SK-N-MC (cell line): ENCODE measurements around the gene IFI27L2.

ENCODE experiments used
- EZH2 ChIP-seq: fragments of 200-600 bp; sonication (generic); IDR thresholded peaks from one replicate; pipeline ENCODE4 v1.6.1; 2017; ENCODE audit warnings: antibody characterized with exemption
- FOXP2 ChIP-seq: optimal IDR thresholded peaks from 2 replicates; pipeline ENCODE3; 2011; ENCODE audit warnings: mild to moderate bottlenecking, moderate library complexity; ENCODE audit not compliant: insufficient read depth; ENCODE audit errors: extremely low read length, control extremely low read depth
- POLR2AphosphoS5 ChIP-seq: IDR thresholded peaks from 2 replicates; pipeline ENCODE4 v1.6.1; 2012; ENCODE audit warnings: mild to moderate bottlenecking, low read depth, low read length, borderline replicate concordance

GRCh38 chr14:94174604-94175010, 45.2 kb upstream of the IFI27L2 start:
- TF ChIP-seq EZH2: no peak
- TF ChIP-seq POLR2AphosphoS5: no peak
- no peak for TF ChIP-seq FOXP2
